Right ventricle myocardium inferior (tissue), 1 donor: ENCODE results near the gene FKBP1C. TPM values are rescaled to one million over a fixed set of nuclear protein-coding genes. Genes with fewer than 3 reads are reported as not detected.

ENCODE experiments used
- ATAC-seq: fragments of 200-7000 bp; cut with Tn5 transposase; one replicate; pipeline ENCODE4 v1.9.1; 2020; ENCODE audit warnings: mild to moderate bottlenecking, moderate library complexity
- DNase-seq: peaks from one replicate; pipeline ENCODE4 v3.0.0; 2021; ENCODE audit errors: missing footprints
- intact Hi-C: fragments of 100-400 bp; cut with DNase I; formaldehyde crosslinking; loops from one replicate; pipeline ENCODE4 v1.11.0; 2022
- total RNA-seq: library from RNA; stranded (reverse); fragmentation: NEBNext Ultra II Directional; extraction: Animal tissue kit (Norgen Biotek cat#: 25700); gene quantifications from one replicate; pipeline ENCODE4 v1.2.1, GENCODE V29; 2021
- donor health status: DM: no; HTN: yes; CAD: no; lungs with severe emphysema.

The FKBP1C gene
- total RNA-seq, 1 donor from 2014 or later: 0.68 TPM

- intact Hi-C loops: no loop called here
- ATAC-seq (no peak), DNase-seq (no peak)
Observed at GRCh38 chr6:63246581-63246980, 35.3 kb downstream of the FKBP1C start.

- ATAC-seq (no peak), DNase-seq (no peak)
- intact Hi-C loops: no loop called here
Observed at GRCh38 chr6:63249875-63250482, 38.7 kb downstream of the FKBP1C start.

GRCh38 chr6:63259153-63259552 lies 47.9 kb downstream of the FKBP1C start:
- DNase-seq: no peak
- no peak for ATAC-seq
- intact Hi-C loops: no loop called here

- ATAC-seq: no peak
- intact Hi-C loops: no loop called here
Observed at GRCh38 chr6:63261820-63262219, 50.6 kb downstream of the FKBP1C start.

More at GRCh38 chr6:63261820-63262219, 50.6 kb downstream of the FKBP1C start:
- no peak for DNase-seq

Other genes with a start within 250 kb of the FKBP1C start
- gene LGSN, start 108.5 kb downstream of the FKBP1C start, total RNA-seq: not detected